HG03521 (cell line): ENCODE data around the gene CCT3.
"Not testable (repeated sequence)": the region's sequence is repeated elsewhere in the genome, so short reads cannot be mapped to it uniquely, and the experiment has no call there.

ENCODE experiments used
- ATAC-seq: cut with Tn5 transposase; IDR thresholded peaks from one replicate; pipeline ENCODE4 v1.9.1; 2021; ENCODE audit warnings: mild to moderate bottlenecking, moderate library complexity; ENCODE audit not compliant: unreplicated experiment

The CCT3 gene

GRCh38 chr1:156338180-156338976 lies at the start of gene CCT3, which contains the start of gene TSACC:
CCT3 (minus strand) TSS chr1:156338292; CDS start chr1:156338184, 108 bp downstream.
TSACC (plus strand) TSS chr1:156338526; CDS start chr1:156339758, 1,232 bp downstream.
- peak; percentile 90 for ATAC-seq

GRCh38 chr1:156387870-156388173 lies 49.7 kb upstream of the CCT3 start:
- no peak for ATAC-seq

GRCh38 chr1:156386949-156387869 lies 49.1 kb upstream of the CCT3 start:
- ATAC-seq: no peak

GRCh38 chr1:156386134-156386901 lies 48.2 kb upstream of the CCT3 start:
- no peak for ATAC-seq

- no peak for ATAC-seq
These were observed 47.5 kb upstream of the CCT3 start for GRCh38 chr1:156385534-156386031.

- ATAC-seq: no peak
These were observed 46.6 kb upstream of the CCT3 start for GRCh38 chr1:156384658-156385057.

GRCh38 chr1:156384007-156384406 lies 45.9 kb upstream of the CCT3 start:
- no peak for ATAC-seq

- peak; percentile 63 for ATAC-seq
These were observed 44.9 kb upstream of the CCT3 start for GRCh38 chr1:156383023-156383422.

GRCh38 chr1:156382561-156382960 lies 44.5 kb upstream of the CCT3 start:
- ATAC-seq: no peak

GRCh38 chr1:156379420-156380165 lies 41.5 kb upstream of the CCT3 start:
- no peak for ATAC-seq

DNA sequence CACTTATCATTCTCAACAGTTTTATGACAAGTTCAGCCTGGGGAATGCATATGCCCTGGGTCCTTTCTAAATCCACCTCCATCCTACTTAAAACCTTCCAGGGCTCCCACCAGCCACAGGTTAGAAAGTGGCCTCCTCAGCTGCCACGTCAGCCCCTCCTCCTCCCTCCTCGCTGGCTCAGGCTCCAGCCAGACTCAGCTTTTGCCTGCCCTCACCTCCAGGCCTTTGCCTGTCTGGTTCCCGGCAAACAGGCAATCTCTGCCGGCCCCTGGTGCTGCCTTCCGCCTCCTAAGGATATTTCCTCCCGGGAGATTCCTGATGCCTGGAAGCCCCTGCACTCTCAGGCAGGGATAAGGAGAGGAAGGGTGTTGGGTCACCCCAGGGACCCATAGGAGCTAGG lies 40.5 kb upstream of the CCT3 start:
- ATAC-seq: no peak

DNA sequence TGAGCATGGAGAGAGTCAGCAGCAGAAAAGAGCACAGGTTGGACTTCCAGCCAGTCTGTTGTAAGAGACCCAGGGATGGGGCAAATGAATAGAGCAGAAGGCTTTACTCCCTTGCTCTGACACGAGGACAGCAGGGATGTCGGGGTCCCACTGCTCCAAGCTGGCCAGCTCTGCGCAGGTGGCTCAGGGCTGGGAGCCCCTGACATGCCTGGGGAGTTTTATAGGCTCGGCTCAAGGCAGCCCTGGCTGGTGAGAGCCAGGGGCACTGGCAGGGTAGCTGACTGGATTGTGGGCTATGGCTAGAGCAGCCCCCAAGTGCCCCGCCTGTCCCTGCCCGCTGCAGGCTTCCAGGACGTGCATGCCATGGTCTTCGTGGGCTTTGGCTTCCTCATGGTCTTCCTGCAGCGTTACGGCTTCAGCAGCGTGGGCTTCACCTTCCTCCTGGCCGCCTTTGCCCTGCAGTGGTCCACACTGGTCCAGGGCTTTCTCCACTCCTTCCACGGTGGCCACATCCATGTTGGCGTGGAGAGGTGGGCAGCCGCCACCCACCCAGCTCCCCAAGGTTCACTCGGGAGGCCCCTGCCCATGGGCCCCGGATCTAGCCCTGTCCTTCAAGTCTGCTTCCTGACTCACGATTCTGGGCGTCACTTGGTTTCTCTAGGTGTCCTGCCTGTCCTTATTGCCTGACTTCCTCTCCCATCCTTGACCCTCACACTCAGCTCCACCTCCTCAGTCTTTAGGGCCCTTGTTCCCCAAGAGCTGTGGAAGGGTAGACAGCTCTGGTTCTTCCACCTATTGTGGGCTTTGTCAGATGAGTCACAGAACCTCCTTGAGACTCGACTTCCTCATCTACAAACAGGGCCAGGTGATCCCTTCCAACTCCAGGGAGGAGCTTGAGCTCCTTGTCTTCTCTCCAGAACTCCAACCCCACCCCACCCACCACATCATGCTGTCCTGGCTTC lies 39.1 kb upstream of the CCT3 start:
- no peak for ATAC-seq

GRCh38 chr1:156376146-156376545 lies 38.1 kb upstream of the CCT3 start:
- ATAC-seq: no peak

- no peak for ATAC-seq
These were observed 35.5 kb upstream of the CCT3 start for GRCh38 chr1:156373546-156373945.

- no peak for ATAC-seq
These were observed 34.8 kb upstream of the CCT3 start for GRCh38 chr1:156372876-156373275.

DNA sequence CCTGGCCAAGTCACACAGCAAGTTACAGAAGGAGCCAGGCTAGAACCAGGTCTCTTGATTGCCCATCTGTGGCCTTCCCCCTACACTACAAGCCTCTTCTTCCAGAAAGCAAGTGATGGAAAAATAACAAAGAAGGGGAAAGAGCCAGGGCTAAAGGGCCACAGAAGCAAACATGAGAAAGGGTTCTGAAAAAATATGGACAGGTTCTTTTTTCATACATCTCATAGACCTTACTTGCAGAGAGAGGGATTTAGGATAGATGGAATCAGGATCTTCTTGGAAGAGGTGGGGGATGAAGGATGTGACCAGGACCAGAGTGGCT lies 34.1 kb upstream of the CCT3 start:
- ATAC-seq: no peak

DNA sequence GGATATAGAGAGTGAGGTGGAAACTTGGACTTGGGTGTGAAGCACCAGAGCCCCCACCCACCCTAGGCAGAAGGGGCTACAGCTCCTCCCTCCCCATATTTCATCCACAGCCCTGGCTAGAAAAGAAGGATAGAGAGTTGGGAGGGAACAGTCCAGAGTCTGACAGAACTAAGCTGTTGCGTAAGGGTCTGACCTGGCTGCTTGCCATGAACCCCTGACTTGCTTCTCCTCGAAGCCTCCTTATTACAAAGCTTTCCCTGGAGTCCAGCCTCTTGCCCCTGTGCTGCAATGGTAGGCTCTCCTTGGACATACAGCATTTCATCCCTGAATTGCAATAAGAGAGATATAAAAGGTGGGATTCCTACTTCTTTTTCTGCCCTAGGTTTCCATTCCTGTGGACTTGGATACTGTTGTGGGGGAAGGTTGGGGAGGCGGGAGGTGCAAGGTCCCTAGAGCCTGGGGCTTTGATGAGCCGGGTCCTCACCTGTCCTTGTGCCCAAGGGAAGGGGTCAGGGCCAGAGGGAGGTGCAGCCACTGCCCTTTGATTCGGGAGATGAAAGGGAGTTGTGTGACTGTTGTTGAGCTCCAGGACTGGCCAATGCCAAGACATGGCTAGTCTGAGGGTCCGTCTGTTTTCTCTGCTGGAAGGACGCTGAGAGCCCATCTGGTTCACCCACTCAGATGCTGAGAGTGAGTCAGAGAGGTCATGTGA lies 33.6 kb upstream of the CCT3 start:
- no peak for ATAC-seq

DNA sequence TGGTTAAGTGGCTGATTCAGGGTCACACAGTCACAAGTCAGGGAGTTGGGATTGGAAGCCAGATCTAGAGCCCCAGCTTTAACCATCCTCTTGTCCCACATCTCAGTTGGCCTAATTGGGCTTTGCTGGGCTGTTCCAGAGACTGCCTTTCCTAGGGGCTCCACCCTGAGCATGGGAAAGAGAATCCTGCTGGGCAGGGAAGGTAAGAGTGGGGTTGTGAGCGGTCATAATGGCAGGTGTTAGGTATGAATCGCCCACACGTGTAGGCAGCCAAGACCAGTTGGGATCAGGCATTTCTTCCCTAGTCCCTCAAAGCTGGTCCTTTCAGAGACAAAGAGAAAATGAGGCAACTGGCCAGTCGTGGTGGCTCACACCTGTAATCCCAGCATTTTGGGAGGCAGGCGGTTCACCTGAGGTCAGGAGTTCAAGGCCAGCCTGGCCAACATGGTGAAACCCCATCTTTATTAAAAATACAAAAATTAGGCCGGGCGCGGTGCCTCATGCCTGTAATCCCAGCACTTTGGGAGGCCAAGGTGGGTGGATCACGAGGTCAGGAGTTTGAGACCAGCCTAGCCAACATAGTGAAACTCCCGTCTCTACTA lies 31.7 kb upstream of the CCT3 start:
- ATAC-seq: not testable (repeated sequence)
